ENCODE measurements around the gene PDIA3. TPM values are rescaled to one million over a fixed set of nuclear protein-coding genes. Genes with fewer than 3 reads are reported as not detected.

PDIA3 gene
- total and polyA plus RNA-seq, 2 of the 13 experiments (the other 11 are each of a cell fraction or from before 2014, with no cell fraction given), result 238 to 433 TPM

- Histone ChIP-seq H3K4me3 (replicated peaks in 1 of 3; ENCODE audit: insufficient read depth in 1 of 3, low read depth in 2 of 3, low read length in 3 of 3) (0 out of 6 replicates have a peak overlapping the region, but pooled peaks of 1 of the 3 experiments have one; percentile 2), H3K4me2 (ENCODE audit: low read depth, low read length) (peak overlapping the region; percentile 33; the same call in 1 of the 2 replicates), H3K9me3 (ENCODE audit: low read length) (no peaks in the 10 kb centered on the region), H3K9ac (ENCODE audit: insufficient read depth, low read depth, low read length) (peak overlapping the region; percentile 10; the same call in 1 of the 2 replicates), H3K27ac (ENCODE audit: extremely low read length, insufficient read depth, low read length) (peak overlapping the region; percentile 23), H3K36me3 (replicated peaks in 1 of 2; ENCODE audit: control insufficient read depth in 1 of 2, insufficient read depth in 2 of 2, low read length in 2 of 2) (peaks cover 8 to 35% of the 10 kb centered on the region in 2 experiments), H4K20me1 (ENCODE audit: insufficient read depth, low read length) (peaks cover 28% of the 10 kb centered on the region), H2AFZ (ENCODE audit: low read length) (no peak overlapping the region), H3K4me1 (ENCODE audit: insufficient read depth, low read length) (peaks cover 60% of the 10 kb centered on the region), H3K79me2 (ENCODE audit: insufficient read depth, low read length) (peaks cover 26% of the 10 kb centered on the region), H3K27me3 (ENCODE audit: control insufficient read depth in 1 of 2, insufficient read depth in 2 of 2, low read length in 2 of 2) (no peaks in the 10 kb centered on the region; a peak in 1 of 5 replicates)
- intact Hi-C loops (cut with micrococcal nuclease; ENCODE audit: unreplicated experiment), result no loop called here
- FAIRE-seq, result no peak
- ATAC-seq, result no peak
- BruUV-seq (replicated peaks), result no TSS peak
- in situ Hi-C loops (cut with HindIII; ENCODE audit: extremely low pct_ligation_motif_present, low pct_unique_long_range_greater_than_20kb), result no loop called here
- TF ChIP-seq ZNF234 (CRISPR knock-in tag; conservative IDR thresholded peaks at IDR 0.05) (no peak), ASH2L (IDR thresholded peaks at IDR 0.05; ENCODE audit: insufficient read length, low read depth, low read length) (no peak), MLLT10 (CRISPR knock-in tag; IDR thresholded peaks at IDR 0.05) (no peak), HMG20B (CRISPR knock-in tag; conservative IDR thresholded peaks at IDR 0.05) (no peak), REST (IDR thresholded peaks at IDR 0.05; ENCODE audit: borderline replicate concordance in 1 of 2, low read depth in 1 of 2, low read length in 2 of 2) (peak; percentile 1 to 83), POLR2G (IDR thresholded peaks at IDR 0.05; ENCODE audit: low read depth, low read length) (0 out of 2 replicates have a peak, but pooled peaks have one; percentile 8), SIX1 (CRISPR knock-in tag; IDR thresholded peaks at IDR 0.05; ENCODE audit: borderline replicate concordance) (no peak), PRMT3 (CRISPR knock-in tag; IDR thresholded peaks at IDR 0.05; ENCODE audit: borderline replicate concordance, low read depth) (no peak), ZNF770 (CRISPR knock-in tag; IDR thresholded peaks at IDR 0.05) (no peak), CHCHD3 (CRISPR knock-in tag; IDR thresholded peaks at IDR 0.05) (no peak), SUZ12 (IDR thresholded peaks at IDR 0.05; ENCODE audit: low read depth, low read length) (no peak), POLR2A (IDR thresholded peaks at IDR 0.05; ENCODE audit: insufficient read depth in 1 of 2, low read depth in 2 of 2, low read length in 2 of 2) (peak in 1 of 2 experiments; percentile 51; a peak in 2 of 4 replicates), MIER2 (CRISPR knock-in tag; IDR thresholded peaks at IDR 0.05) (peak; percentile 68; the same call in 1 of the 2 replicates), SMC3 (IDR thresholded peaks at IDR 0.05; ENCODE audit: low read length) (no peak), ZNF124 (CRISPR knock-in tag; IDR thresholded peaks at IDR 0.05) (no peak)
- DNase-seq (ENCODE audit: low spot score), result no peak
- 93% methylated on average over 9 of the region's 9 CpGs for WGBS (ENCODE audit: low lambda C conversion rate)
- ChIA-PET POLR2A (interaction anchor here (1.3 to 5.2 kb wide), 2 partner anchors 18 to 30 kb away, joined by 5 to 34 read pairs; partner anchors contain the start of genes ELL3 and MFAP1), CTCF (ENCODE audit: low intra/inter-chr PET ratio, low total read pairs) (no interaction called here)
These were observed 48.2 kb downstream of the PDIA3 start for GRCh38 chr15:43794269-43795037.

Measured in HepG2 (cell line).